ENCODE data around the gene CELA2B.
"Not testable (repeated sequence)": the region's sequence is repeated elsewhere in the genome, so short reads cannot be mapped to it uniquely, and the experiment has no call there.

Gene CELA2B

GRCh38 chr1:15445390-15446122 lies 30.3 kb upstream of the CELA2B start:
- no peak for DNase-seq

- DNase-seq = no peak
These were observed 29.7 kb upstream of the CELA2B start for GRCh38 chr1:15446212-15446611.

- DNase-seq = no peak
These were observed 26.9 kb upstream of the CELA2B start for GRCh38 chr1:15448877-15449462.

- DNase-seq = no peak
These were observed 26.3 kb upstream of the CELA2B start for GRCh38 chr1:15449567-15449966.

GRCh38 chr1:15451014-15451722 lies 24.7 kb upstream of the CELA2B start:
- no peak for DNase-seq

DNA sequence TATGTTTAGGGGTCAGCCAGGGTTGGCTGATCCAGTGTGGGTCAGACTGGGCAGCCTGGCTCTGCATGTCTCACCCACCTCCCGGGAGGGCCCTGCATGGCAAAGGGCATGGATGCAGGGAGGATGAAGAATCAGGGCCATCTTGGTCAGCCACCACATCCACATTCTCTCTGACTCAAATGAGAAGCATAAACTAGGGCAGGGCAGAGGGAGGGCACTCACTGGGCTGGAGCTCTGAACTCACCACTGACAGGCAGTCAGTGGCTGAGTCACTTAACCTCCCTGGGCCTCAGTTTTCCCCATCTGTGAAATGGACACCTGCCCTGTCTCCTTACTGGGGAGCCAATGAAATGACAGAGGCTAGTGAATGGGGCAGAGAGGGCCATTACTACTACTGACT lies 23.7 kb upstream of the CELA2B start:
- no peak for DNase-seq

DNA sequence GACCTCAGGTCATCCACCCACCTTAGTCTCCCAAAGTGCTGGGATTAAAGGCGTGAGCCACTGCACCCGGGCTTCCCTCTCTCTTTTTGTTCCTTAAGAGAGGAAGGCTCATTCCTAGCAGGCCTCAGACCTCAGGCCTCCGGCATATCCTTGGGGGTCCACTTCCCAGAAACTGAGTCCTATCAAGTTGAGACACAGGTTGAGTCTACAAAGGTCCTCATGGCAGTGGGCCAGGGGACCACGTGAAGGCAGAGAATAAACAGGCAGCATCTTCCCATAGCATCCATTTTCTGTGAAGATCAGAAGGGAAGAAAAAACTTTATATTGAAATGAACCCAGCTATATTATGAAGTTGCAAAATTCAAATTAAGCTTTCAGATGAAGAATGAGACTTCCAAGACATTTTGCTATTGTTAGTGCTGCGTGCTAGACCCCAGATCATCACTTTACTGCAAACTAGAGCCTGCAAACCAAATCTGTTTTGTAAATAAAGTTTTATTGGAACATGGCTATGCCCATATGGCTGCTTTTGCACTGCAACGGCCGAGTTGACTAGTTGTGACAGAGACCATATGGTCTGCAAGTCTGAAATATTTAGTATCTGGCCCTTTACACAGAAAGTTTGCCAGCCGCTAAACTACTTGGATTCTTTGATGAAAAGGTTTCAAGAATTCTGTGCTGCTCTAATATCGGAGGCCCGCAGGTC lies 22.9 kb upstream of the CELA2B start:
- no peak for DNase-seq

DNA sequence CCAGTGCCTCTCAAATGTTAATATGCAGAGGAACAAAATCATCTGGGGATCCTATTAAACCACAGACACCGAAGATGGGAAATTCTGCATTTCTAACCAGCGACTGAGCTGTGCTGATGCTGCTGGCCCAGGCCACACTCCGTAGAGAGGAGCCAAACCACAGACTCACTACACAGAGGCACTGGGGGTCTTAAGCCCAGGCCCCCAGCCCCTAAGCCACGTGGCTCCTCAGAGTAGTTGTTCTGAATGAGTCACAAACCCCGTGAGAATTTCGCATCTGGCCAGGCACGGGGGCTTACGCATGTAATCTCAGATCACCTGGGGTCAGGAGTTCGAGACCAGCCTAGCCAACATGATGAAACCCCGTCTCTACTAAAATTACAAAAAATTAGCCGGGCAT lies 22.2 kb upstream of the CELA2B start:
- DNase-seq = no peak

- no peak for DNase-seq
These were observed 21.6 kb upstream of the CELA2B start for GRCh38 chr1:15454256-15454655.

- DNase-seq = no peak
These were observed 20.4 kb upstream of the CELA2B start for GRCh38 chr1:15455522-15455921.

GRCh38 chr1:15456313-15456954 lies 19.5 kb upstream of the CELA2B start, which contains the start of gene CELA2A:
Gene CELA2A (plus strand): TSS chr1:15456732. CDS start chr1:15456754, 22 bp downstream.
- no peak for DNase-seq

DNA sequence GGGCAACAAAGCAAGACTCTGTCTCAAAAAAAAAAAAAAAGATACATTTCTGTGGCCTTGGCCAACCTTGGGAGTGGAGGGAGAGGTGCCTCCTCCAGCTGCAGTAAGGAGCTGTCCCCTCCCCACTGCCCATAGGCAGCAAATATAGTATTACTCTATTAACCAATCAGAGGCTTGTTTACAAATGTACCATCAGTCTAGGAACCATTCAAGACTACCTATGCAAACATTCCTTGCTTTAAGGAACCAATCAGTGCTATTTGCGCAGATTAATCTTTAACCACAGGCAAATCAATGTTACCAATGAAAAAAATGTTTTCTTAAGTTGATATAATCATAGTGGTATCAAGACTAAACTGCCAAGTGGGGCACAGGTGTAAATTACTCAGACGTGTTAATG lies 18.3 kb upstream of the CELA2B start:
- no peak for DNase-seq

- not testable (repeated sequence) for DNase-seq
These were observed 17.5 kb upstream of the CELA2B start for GRCh38 chr1:15458388-15458787.

- DNase-seq = no peak
These were observed 15.9 kb upstream of the CELA2B start for GRCh38 chr1:15459771-15460707.

DNA sequence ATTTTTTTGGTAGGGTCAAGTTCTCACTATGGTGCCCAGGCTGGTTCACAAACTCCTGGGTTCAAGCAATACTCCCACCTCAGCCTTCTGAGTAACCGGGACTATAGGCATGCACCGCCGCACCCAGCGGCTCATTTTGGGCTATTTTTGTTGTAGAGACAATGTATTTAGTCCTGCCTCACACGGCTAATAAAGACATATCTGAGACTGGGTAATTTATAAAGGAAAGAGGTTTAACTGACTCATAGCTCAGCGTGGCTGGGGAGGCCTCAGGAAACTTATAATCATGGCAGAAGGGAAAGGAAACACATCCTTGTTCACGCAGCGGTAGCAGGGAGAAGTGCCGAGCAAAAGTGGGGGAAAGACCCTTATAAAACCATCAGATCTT lies 15.2 kb upstream of the CELA2B start:
- DNase-seq = no peak

DNA sequence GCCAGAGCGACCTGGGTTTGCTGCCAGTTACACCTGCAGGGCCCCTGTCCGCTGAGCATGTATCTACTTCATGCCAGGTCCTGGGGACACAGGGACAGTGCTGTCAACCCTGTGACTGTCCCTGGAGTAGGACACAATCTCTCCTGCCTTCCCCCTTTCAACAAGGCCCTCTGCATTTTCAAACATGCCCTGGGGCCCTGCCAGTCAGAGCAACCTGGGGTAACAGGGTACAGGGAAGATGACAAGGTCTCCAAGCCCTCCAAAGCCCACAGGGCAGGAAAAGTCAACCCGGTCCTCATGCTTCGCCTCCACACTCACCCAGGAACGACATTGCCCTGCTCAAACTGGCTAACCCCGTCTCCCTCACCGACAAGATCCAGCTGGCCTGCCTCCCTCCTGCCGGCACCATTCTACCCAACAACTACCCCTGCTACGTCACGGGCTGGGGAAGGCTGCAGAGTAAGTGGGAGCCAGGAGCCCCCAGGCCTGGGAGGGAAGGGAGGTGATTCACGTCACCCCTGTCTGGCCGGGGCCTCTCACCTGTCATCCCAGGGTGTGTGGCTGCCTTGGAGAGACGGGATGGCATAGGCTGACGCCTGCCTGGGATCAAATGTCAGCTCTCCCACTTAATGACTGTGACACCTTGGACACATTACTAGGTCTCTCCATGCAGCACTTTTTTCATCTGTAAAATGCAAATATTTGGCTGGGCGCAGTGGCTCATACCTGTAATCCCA lies 12.7 kb upstream of the CELA2B start:
- not testable (repeated sequence) for DNase-seq

- not testable (repeated sequence) for DNase-seq
These were observed 12.0 kb upstream of the CELA2B start for GRCh38 chr1:15463926-15464322.

GRCh38 chr1:15465674-15466073 lies 10.2 kb upstream of the CELA2B start:
- no peak for DNase-seq

DNA sequence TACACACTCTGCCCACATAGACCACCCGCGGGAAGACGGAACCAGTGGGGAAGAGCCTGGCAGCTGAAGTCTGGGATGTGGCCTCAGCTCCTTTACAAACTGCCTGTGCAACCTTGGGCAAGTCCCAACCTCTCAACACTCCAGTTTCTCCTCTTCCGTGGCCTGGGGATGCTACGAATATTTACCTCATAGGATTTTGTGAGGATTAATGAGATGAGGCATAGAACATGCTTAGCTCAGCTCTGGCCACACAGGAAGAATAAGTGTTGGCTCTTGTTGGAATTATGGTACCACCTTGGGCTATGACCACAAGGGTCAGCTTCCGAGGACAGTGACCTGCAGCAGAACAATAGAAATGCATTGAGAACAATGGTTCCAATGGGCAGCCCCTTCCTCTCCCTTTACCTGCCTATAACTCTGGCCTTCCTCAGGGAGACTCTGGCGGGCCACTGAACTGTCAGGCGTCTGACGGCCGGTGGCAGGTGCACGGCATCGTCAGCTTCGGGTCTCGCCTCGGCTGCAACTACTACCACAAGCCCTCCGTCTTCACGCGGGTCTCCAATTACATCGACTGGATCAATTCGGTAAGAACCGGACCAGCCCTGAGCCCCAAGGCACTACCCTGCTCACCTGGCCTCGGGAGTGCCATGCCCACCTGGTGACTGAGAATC lies 8.8 kb upstream of the CELA2B start:
- DNase-seq = not testable (repeated sequence)

DNA sequence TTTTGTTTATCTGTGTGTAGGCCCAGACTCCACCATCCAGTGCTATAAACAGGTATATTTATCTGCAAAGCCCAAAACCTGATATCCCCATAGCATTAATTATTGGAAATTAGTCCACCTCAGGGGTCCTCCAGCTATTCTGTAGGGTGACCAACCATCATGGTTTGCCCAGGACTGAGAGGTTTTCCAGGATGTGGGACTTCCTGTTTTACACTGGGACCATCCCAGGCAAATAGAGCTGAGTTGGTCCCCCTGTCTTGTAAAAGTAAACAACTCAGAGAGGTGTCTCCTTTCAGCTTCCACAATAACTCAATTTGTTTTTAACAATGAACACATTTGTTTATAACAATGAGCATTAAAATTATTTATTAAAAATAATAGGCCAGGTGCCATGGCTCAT lies 7.8 kb upstream of the CELA2B start:
- DNase-seq = no peak

Data from NCI-H1417 treated with DMSO at 0.1 percent for 48 hours (cell line).